A673 (cell line): ENCODE data around the gene REC114. TPM values are rescaled to one million over a fixed set of nuclear protein-coding genes. Genes with fewer than 3 reads are reported as not detected.

Experiments used
- BruUV-seq: library from RNA; stranded (reverse); fragments of 400-500 nt; replicated peaks from 2 replicates; lab custom pipeline; 2021; lab: Mats Ljungman, UMichigan
- CTCF ChIA-PET: fragments of 300-600 bp; sonication (Branson Sonifier 250); formaldehyde crosslinking; loops from one replicate; lab custom pipeline; 2022; ENCODE audit warnings: antibody characterized with exemption; lab: Charles Lee
- POLR2A ChIA-PET: fragments of 300-600 bp; sonication (Branson Sonifier 250); formaldehyde crosslinking; loops from one replicate; lab custom pipeline; 2022; ENCODE audit warnings: antibody characterized with exemption; ENCODE audit not compliant: low non-redundant PET; lab: Charles Lee
- DNase-seq: peaks from one replicate; pipeline ENCODE4 v3.0.0-alpha.2; 2015; ENCODE audit warnings: low spot score
- H3K27ac ChIP-seq: fragments of 200-600 bp; sonication (generic); 2 replicates; pipeline ENCODE4 v1.5.1; 2016; ENCODE audit warnings: mixed run types, low read depth, mild to moderate bottlenecking, mixed read lengths, antibody characterized with exemption, low read length; ENCODE audit not compliant: poor library complexity, severe bottlenecking
- H3K27me3 ChIP-seq: fragments of 200-600 bp; sonication (generic); replicated peaks from 2 replicates; pipeline ENCODE4 v1.6.1; 2017; ENCODE audit warnings: mixed run types, low read depth, mild to moderate bottlenecking, mixed read lengths, antibody characterized with exemption, low read length; ENCODE audit not compliant: insufficient read depth, poor library complexity
- H3K36me3 ChIP-seq: fragments of 200-600 bp; sonication (generic); 2 replicates; pipeline ENCODE4 v1.6.1; 2016; ENCODE audit warnings: mixed run types, mild to moderate bottlenecking, mixed read lengths, antibody characterized with exemption, low read length; ENCODE audit not compliant: insufficient read depth, poor library complexity, severe bottlenecking
- H3K4me1 ChIP-seq: fragments of 200-600 bp; sonication (generic); 2 replicates; pipeline ENCODE4 v1.6.1; 2017; ENCODE audit warnings: mixed run types, mild to moderate bottlenecking, mixed read lengths, antibody characterized with exemption, low read length; ENCODE audit not compliant: insufficient read depth, poor library complexity, severe bottlenecking
- H3K4me3 ChIP-seq: fragments of 200-600 bp; sonication (generic); 2 replicates; pipeline ENCODE4 v1.5.1; 2016; ENCODE audit warnings: low read depth, mixed run types, mild to moderate bottlenecking, mixed read lengths, low read length; ENCODE audit not compliant: poor library complexity, severe bottlenecking
- H3K9me3 ChIP-seq: fragments of 200-600 bp; sonication (generic); 2 replicates; pipeline ENCODE4 v1.6.1; 2016; ENCODE audit warnings: mixed run types, low read depth, mild to moderate bottlenecking, mixed read lengths, antibody characterized with exemption, low read length; ENCODE audit not compliant: poor library complexity, severe bottlenecking
- EZH2 ChIP-seq: fragments of 200-600 bp; sonication (generic); IDR thresholded peaks from 2 replicates; pipeline ENCODE4 v1.6.1; 2017; ENCODE audit warnings: borderline replicate concordance, low read depth, mild to moderate bottlenecking, mixed read lengths, antibody characterized with exemption, low read length; ENCODE audit not compliant: poor library complexity, severe bottlenecking
- intact Hi-C: fragments of 100-400 bp; cut with micrococcal nuclease; formaldehyde crosslinking; loops from one replicate; pipeline ENCODE4 v1.10.0; 2022; ENCODE audit not compliant: unreplicated experiment
- total RNA-seq: library from RNA; stranded (reverse); gene quantifications from 2 replicates; pipeline ENCODE4 v1.2.3, GENCODE V29; 2021
- TF ChIP-seq, protein P1 (sequence below): fragments of 300-800, 200-600 bp; sonication (generic); conservative IDR thresholded peaks from 2 replicates; pipeline ENCODE4 v1.5.1; 2017; ENCODE audit warnings: low read depth, mild to moderate bottlenecking, antibody characterized with exemption, low read length, moderate library complexity, mixed read lengths

REC114 gene
- total RNA-seq, 1 experiment from 2014 or later: not detected

DNA sequence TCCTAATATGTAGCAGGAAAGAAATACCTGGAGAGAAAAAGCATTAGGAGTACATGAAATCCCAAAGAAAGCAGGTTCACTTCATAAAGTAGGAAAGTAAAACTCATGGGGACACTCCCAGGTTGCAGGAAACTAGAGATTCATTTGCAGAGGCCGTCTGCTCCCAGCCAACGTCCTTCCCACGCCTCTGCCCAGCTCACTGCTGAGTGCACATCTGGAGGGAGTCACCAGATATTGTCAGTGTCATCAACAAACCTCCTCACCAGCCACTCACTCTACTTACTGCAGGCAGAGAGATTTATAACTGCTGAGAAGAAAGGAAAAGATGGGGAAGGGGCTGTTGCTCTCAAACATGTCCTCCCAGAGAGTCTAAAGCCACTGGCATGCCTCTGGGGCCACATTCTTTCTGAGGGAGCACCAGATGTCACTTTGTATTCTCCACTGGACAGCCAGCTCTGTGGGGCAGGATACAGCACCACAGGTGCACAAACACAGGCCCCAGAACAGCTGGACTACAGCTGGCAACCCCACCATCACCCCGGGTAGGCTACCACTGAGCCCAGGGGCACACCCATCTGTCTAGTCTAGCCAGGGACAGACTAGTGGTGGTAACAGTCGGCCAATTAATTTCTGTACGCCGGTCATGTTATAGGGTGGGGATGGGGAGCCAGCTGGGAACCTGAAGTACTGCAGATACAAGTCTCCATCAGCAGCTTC is 125.8 kb downstream of the REC114 start:
- peaks cover 20% of the 10 kb centered on the region for H3K4me1 ChIP-seq
- DNase-seq: no peak
- H3K4me3 ChIP-seq: no peak overlapping the region
- intact Hi-C loops: no loop called here
- no peaks in the 10 kb centered on the region for H3K27me3 ChIP-seq
- TF ChIP-seq EZH2: no peak
- TF ChIP-seq, protein P1, sequence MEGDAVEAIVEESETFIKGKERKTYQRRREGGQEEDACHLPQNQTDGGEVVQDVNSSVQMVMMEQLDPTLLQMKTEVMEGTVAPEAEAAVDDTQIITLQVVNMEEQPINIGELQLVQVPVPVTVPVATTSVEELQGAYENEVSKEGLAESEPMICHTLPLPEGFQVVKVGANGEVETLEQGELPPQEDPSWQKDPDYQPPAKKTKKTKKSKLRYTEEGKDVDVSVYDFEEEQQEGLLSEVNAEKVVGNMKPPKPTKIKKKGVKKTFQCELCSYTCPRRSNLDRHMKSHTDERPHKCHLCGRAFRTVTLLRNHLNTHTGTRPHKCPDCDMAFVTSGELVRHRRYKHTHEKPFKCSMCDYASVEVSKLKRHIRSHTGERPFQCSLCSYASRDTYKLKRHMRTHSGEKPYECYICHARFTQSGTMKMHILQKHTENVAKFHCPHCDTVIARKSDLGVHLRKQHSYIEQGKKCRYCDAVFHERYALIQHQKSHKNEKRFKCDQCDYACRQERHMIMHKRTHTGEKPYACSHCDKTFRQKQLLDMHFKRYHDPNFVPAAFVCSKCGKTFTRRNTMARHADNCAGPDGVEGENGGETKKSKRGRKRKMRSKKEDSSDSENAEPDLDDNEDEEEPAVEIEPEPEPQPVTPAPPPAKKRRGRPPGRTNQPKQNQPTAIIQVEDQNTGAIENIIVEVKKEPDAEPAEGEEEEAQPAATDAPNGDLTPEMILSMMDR: no peak
- BruUV-seq: no TSS peak
- H3K9me3 ChIP-seq: no peaks in the 10 kb centered on the region
- POLR2A ChIA-PET: no interaction called here
- no peak overlapping the region for H3K27ac ChIP-seq
- CTCF ChIA-PET: interaction anchor here (1.1 kb wide), 1 partner anchor 8 kb away, joined by 10 read pairs; no protein-coding TSS in a partner anchor
- peaks cover 41% of the 10 kb centered on the region for H3K36me3 ChIP-seq

DNA sequence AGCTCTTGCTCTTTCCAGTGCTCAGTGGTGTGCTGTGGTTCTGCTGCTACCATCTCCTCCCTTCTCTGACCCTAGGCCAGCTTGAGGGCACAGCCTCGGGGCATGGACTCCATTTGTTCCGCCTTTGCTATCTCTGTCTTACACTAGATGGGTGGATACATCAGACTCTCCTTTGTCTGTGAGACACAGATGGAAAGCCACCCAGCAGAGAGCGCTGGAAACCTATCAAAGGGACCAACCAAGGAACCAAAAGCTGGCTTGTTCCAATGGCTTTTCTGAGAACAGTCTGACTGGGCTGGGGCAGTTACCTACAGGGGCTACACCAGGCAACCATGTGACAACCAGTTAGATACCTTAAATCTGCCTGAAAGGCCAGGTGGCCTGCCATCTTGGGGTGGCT is 126.4 kb downstream of the REC114 start:
- H3K27ac ChIP-seq: no peak overlapping the region
- POLR2A ChIA-PET: interaction anchor here (0.6 kb wide), 1 partner anchor 326 kb away, joined by 3 read pairs; no protein-coding TSS in a partner anchor
- CTCF ChIA-PET: interaction anchor here (0.7 to 1.1 kb wide), 2 partner anchors 9 to 67 kb away, joined by 4 to 10 read pairs; no protein-coding TSS in a partner anchor
- no peaks in the 10 kb centered on the region for H3K27me3 ChIP-seq
- peak; percentile 10 for DNase-seq
- no peaks in the 10 kb centered on the region for H3K9me3 ChIP-seq
- intact Hi-C loops: no loop called here
- TF ChIP-seq EZH2: no peak
- TF ChIP-seq, protein P1: no peak
- H3K4me1 ChIP-seq: peaks cover 27% of the 10 kb centered on the region
- H3K4me3 ChIP-seq: no peak overlapping the region
- BruUV-seq: no TSS peak
- peaks cover 41% of the 10 kb centered on the region for H3K36me3 ChIP-seq

DNA sequence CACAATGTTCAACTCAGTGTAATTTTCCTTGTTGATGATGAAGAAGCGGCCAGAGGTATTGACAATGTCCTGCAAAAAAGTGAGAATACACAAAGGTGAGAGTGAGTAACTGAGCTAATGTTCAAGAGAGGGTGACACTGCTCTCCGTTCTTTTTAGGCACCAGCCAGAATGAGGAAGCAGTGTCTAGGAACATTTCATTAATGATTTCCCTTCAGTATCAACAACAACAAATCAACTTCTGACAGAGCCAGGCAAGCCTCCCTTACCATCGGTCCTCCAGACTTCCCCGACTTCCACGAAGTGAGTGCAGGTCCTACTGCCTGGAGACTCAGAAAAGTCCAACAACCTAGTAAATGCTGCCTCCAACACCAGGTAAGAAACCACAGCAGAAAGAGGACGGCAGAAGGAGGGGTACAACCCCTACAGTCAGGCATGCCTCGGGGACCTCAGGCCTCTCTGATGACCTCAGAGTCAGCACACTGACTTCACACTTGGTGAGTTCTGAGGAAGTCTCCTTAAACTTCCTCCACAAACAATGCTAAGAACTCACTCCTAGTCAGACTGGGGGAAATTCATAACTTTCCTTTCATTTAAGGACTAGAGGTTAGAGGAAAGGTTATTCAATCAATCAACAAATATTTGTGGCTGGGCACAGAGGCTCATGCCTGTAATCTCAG is 127.5 kb downstream of the REC114 start:
- CTCF ChIA-PET: no interaction called here
- Histone ChIP-seq H3K36me3 (peaks cover 41% of the 10 kb centered on the region), H3K27ac (no peak overlapping the region), H3K4me1 (peaks cover 20% of the 10 kb centered on the region), H3K27me3 (no peaks in the 10 kb centered on the region), H3K4me3 (no peak overlapping the region), H3K9me3 (no peaks in the 10 kb centered on the region)
- POLR2A ChIA-PET: no interaction called here
- DNase-seq: no peak
- intact Hi-C loops: no loop called here
- TF ChIP-seq, protein P1: no peak
- no peak for TF ChIP-seq EZH2
- no TSS peak for BruUV-seq
